GM12878 (cell line): Measurements from ENCODE around the gene CNRIP1. TPM values are rescaled to one million over a fixed set of nuclear protein-coding genes. Genes with fewer than 3 reads are reported as not detected.

Source experiments
- ATAC-seq: fragments of 200-7000 bp; cut with Tn5 transposase; 3 replicates; pipeline ENCODE4 v1.9.1; 2020; ENCODE audit warnings: mild to moderate bottlenecking, moderate library complexity
- BruUV-seq: library from RNA; stranded (reverse); fragments of 400-500 nt; replicated peaks from 2 replicates; lab custom pipeline; 2021; lab: Mats Ljungman, UMichigan
- CTCF ChIA-PET: fragments of 300-600 bp; sonication (Branson Sonifier 250); formaldehyde crosslinking; extraction: SDS; loops from one replicate; lab custom pipeline; 2021; ENCODE audit warnings: inconsistent platforms; lab: Yijun Ruan, JAX
- POLR2A ChIA-PET: fragments of 350-600 bp; formaldehyde crosslinking; extraction: SDS; loops from one replicate; lab custom pipeline; 2021; ENCODE audit warnings: inconsistent platforms; lab: Charles Lee
- RAD21 ChIA-PET: fragments of 300-600 bp; sonication (Branson Sonifier 250); formaldehyde crosslinking; loops from one replicate; lab custom pipeline; 2023; ENCODE audit warnings: antibody characterized with exemption; ENCODE audit not compliant: unreplicated experiment; lab: Charles Lee
- SMC1A ChIA-PET: fragments of 300-600 bp; sonication (Branson Sonifier 250); formaldehyde crosslinking; loops from one replicate; lab custom pipeline; 2023; ENCODE audit not compliant: unreplicated experiment, uncharacterized antibody; lab: Charles Lee
- DNase-seq: peaks from one replicate; pipeline ENCODE4 v3.0.0-alpha.2; 2011; ENCODE audit warnings: low read depth, low spot score
- FAIRE-seq: peaks from 3 replicates; lab custom pipeline; 2011; peaks lifted over from hg19 to GRCh38; lab: Jason Lieb, UNC
- H2AFZ ChIP-seq: 2 replicates; pipeline ENCODE4 v1.6.0; 2011; ENCODE audit warnings: low read depth, low read length, control low read depth; ENCODE audit not compliant: control insufficient read depth
- H3K27ac ChIP-seq: 2 replicates; pipeline ENCODE4 v1.5.1; 2011; ENCODE audit warnings: control low read depth; ENCODE audit not compliant: control insufficient read depth, insufficient read depth
- H3K27me3 ChIP-seq, 2 experiments: replicated peaks in 1 of 2; 2 replicates each; pipeline versions ENCODE4 v1.6.0 to v1.6.1; 2011; ENCODE audit warnings: low read length in 1 of 2; ENCODE audit not compliant: control insufficient read depth in 2 of 2, insufficient read depth in 2 of 2
- H3K36me3 ChIP-seq, 2 experiments: 2 replicates each; pipeline ENCODE4 v1.5.1; 2011; ENCODE audit warnings: low read length in 1 of 2; ENCODE audit not compliant: control insufficient read depth in 2 of 2, insufficient read depth in 2 of 2
- H3K4me1 ChIP-seq: 2 replicates; pipeline ENCODE4 v1.6.1; 2011; ENCODE audit warnings: mild to moderate bottlenecking, low read length, moderate library complexity, mixed read lengths; ENCODE audit not compliant: control insufficient read depth, insufficient read depth
- H3K4me2 ChIP-seq: 2 replicates; pipeline ENCODE4 v1.6.0; 2011; ENCODE audit warnings: control low read depth; ENCODE audit not compliant: control insufficient read depth, insufficient read depth
- H3K4me3 ChIP-seq: fragments of 200-600 bp; sonication (generic); 2 replicates; pipeline ENCODE4 v1.5.1; 2016
- H3K79me2 ChIP-seq: 2 replicates; pipeline ENCODE4 v1.6.0; 2011; ENCODE audit warnings: low read length; ENCODE audit not compliant: control insufficient read depth, insufficient read depth
- H3K9ac ChIP-seq: 2 replicates; pipeline ENCODE4 v1.8.0; 2011; ENCODE audit warnings: low read length, control low read depth, mixed read lengths; ENCODE audit not compliant: control insufficient read depth, insufficient read depth
- H3K9me3 ChIP-seq: replicated peaks from 3 replicates; pipeline ENCODE4 v1.5.1; 2011; ENCODE audit warnings: mild to moderate bottlenecking, low read length; ENCODE audit not compliant: control insufficient read depth, insufficient read depth
- H4K20me1 ChIP-seq: 2 replicates; pipeline ENCODE4 v1.6.0; 2011; ENCODE audit not compliant: control insufficient read depth, insufficient read depth
- CREB1 ChIP-seq: IDR thresholded peaks from 2 replicates; pipeline ENCODE4 v1.6.1; 2012; ENCODE audit warnings: low read depth, mild to moderate bottlenecking, inconsistent platforms
- HDAC2 ChIP-seq: fragments of 200-600 bp; sonication (generic); IDR thresholded peaks from 2 replicates; pipeline ENCODE4 v1.6.1; 2017
- HDGF ChIP-seq: fragments of 450-650 bp; IDR thresholded peaks from 2 replicates; pipeline ENCODE4 v1.6.1; 2016; ENCODE audit warnings: antibody characterized with exemption
- IKZF1 ChIP-seq: fragments of 450-650 bp; conservative IDR thresholded peaks from 2 replicates; pipeline ENCODE4 v1.6.1; 2017; ENCODE audit warnings: antibody characterized with exemption, mild to moderate bottlenecking
- IKZF2 ChIP-seq, 2 experiments: fragments of 450-650 bp; IDR thresholded peaks; 2 replicates each; pipeline ENCODE4 v1.6.1; 2017; ENCODE audit warnings: mild to moderate bottlenecking in 2 of 2, moderate library complexity in 2 of 2
- KLF5 ChIP-seq: fragments of 450-650 bp; IDR thresholded peaks from 2 replicates; pipeline ENCODE4 v1.6.1; 2014; ENCODE audit warnings: mild to moderate bottlenecking; ENCODE audit not compliant: partially characterized antibody
- PKNOX1 ChIP-seq: fragments of 450-650 bp; IDR thresholded peaks from 2 replicates; pipeline ENCODE4 v1.6.1; 2016; ENCODE audit warnings: mild to moderate bottlenecking
- POLR2AphosphoS5 ChIP-seq: IDR thresholded peaks from 2 replicates; pipeline ENCODE4 v1.6.1; 2011; ENCODE audit warnings: mild to moderate bottlenecking, low read length, inconsistent platforms
- RAD51 ChIP-seq: fragments of 450-650 bp; IDR thresholded peaks from 2 replicates; pipeline ENCODE4 v1.6.1; 2016; ENCODE audit warnings: moderate library complexity, mild to moderate bottlenecking, inconsistent platforms
- SIN3A ChIP-seq: IDR thresholded peaks from 2 replicates; pipeline ENCODE4 v1.6.1; 2012; ENCODE audit warnings: low read depth, low read length, improper control_type of control experiment
- SMAD1 ChIP-seq: fragments of 450-650 bp; IDR thresholded peaks from 2 replicates; pipeline ENCODE4 v1.6.1; 2018; ENCODE audit warnings: mild to moderate bottlenecking, low read depth; ENCODE audit not compliant: partially characterized antibody
- SPI1 ChIP-seq: IDR thresholded peaks from 2 replicates; pipeline ENCODE4 v1.6.1; 2011; ENCODE audit warnings: low read depth, mild to moderate bottlenecking, low read length, moderate library complexity, borderline replicate concordance; ENCODE audit not compliant: insufficient read depth
- SUPT20H ChIP-seq: IDR thresholded peaks from 2 replicates; pipeline ENCODE4 v1.6.1; 2011; ENCODE audit warnings: low read depth, mild to moderate bottlenecking, low read length, moderate library complexity, borderline replicate concordance; ENCODE audit not compliant: control insufficient read depth
- TBL1XR1 ChIP-seq: IDR thresholded peaks from 2 replicates; pipeline ENCODE4 v1.6.1; 2012; ENCODE audit warnings: low read depth, low read length, improper control_type of control experiment
- TCF7 ChIP-seq: IDR thresholded peaks from 2 replicates; pipeline ENCODE4 v1.6.1; 2014; ENCODE audit warnings: antibody characterized with exemption, borderline replicate concordance
- ZNF687 ChIP-seq: fragments of 450-650 bp; IDR thresholded peaks from 2 replicates; pipeline ENCODE4 v1.6.1; 2017; ENCODE audit warnings: mild to moderate bottlenecking, moderate library complexity
- WGBS: methylation state at CpG from one replicate; pipeline ENCODE4 v1.1.6; 2016; ENCODE audit warnings: low lambda C conversion rate; ENCODE audit not compliant: insufficient replicate concordance, insufficient coverage; ENCODE audit errors: missing lambda C conversion rate; 5-methylcytosine and 5-hydroxymethylcytosine counted together
- in situ Hi-C: fragments of 300-500 bp; cut with MboI; formaldehyde crosslinking; loops from 9 replicates; pipeline ENCODE4 v1.14.3; 2018; ENCODE audit warnings: mixed read lengths
- intact Hi-C: fragments of 100-400 bp; cut with micrococcal nuclease; formaldehyde crosslinking; loops from one replicate; pipeline ENCODE4 v1.14.2; 2022; ENCODE audit not compliant: unreplicated experiment
- polyA plus RNA-seq, 11 experiments: library from polyadenylated mRNA; depleted of rRNA in 4 of 11; unstranded in 6 of 11; stranded (reverse) in 5 of 11; fragments of >200 nt; fragmentation: Nextera tagmentation in 4 of 11; fragmentation: Illumina TruSeq in 1 of 11; extraction: Ambion mirVana in 4 of 11; extraction: Trizol in 1 of 11; gene quantifications; 1 replicate in 1 of 11; 2 replicates in 10 of 11; pipeline versions ENCODE4 v1.2.1 to v1.2.3, GENCODE V29; 2011 to 2016; ENCODE audit warnings: inconsistent platforms in 2 of 11, missing spikeins in 2 of 11, low read depth in 1 of 11
- total RNA-seq, 4 experiments: library from RNA; depleted of rRNA in 3 of 4; stranded (reverse); fragments of >200 nt in 3 of 4; fragmentation: Illumina TruSeq in 1 of 4; extraction: Trizol in 1 of 4; gene quantifications; 2 replicates each; pipeline versions ENCODE4 v1.2.1 to v1.2.3, GENCODE V29; 2013 to 2021

CNRIP1 gene
- total and polyA plus RNA-seq, 10 of the 15 experiments (the other 5 are each of a cell fraction or from before 2014, with no cell fraction given): not detected

GRCh38 chr2:68366083-68366560 is 46.4 kb upstream of the CNRIP1 start (continued):
- TF ChIP-seq SIN3A: peak; percentile 85
- peak; percentile 91 for TF ChIP-seq POLR2AphosphoS5
- TF ChIP-seq KLF5: no peak
- 0 out of 2 replicates have a peak, but pooled peaks have one; percentile 10 for TF ChIP-seq IKZF1
- TF ChIP-seq PKNOX1: peak; percentile 15; the same call in 1 of the 2 replicates
- peak; percentile 32; the same call in 1 of the 2 replicates for TF ChIP-seq CREB1
- TF ChIP-seq SMAD1: peak; percentile 81
- no peak for TF ChIP-seq TCF7
- no peak for TF ChIP-seq TBL1XR1
- TF ChIP-seq IKZF2 (IDR thresholded peaks at IDR 0.05): peak in 1 of 2 experiments; percentile 13; a peak in 2 of 4 replicates
- peak; percentile 91 for TF ChIP-seq RAD51

GRCh38 chr2:68365087-68365486 is 45.3 kb upstream of the CNRIP1 start, which contains the start of gene PLEK:
Gene PLEK, plus strand, starts transcription at chr2:68365282. Its CDS starts 70 bp downstream, at chr2:68365352.
- no TSS peak for BruUV-seq
- no peaks in the 10 kb centered on the region; a peak in 1 of 4 replicates for H3K36me3 ChIP-seq
- H3K4me2 ChIP-seq: peak within 1 kb of the TSS; percentile 94
- H3K4me3 ChIP-seq: peak within 1 kb of the TSS; percentile 84
- RAD21 ChIA-PET: interaction anchor here (0.9 to 7.5 kb wide), 10 partner anchors 9 to 113 kb away, joined by 3 to 83 read pairs (median 9); partner anchors contain the start of gene PPP3R1
- peak within 1 kb of the TSS; percentile 96 for H3K9ac ChIP-seq
- no peak for FAIRE-seq
- ATAC-seq: peak; percentile 73
- peak within 1 kb of the TSS; percentile 94 for H3K27ac ChIP-seq
- 2% methylated on average over 7 of the region's 7 CpGs for WGBS
- H3K4me1 ChIP-seq: peaks cover 23% of the 10 kb centered on the region
- POLR2A ChIA-PET: interaction anchor here (1.0 to 5.8 kb wide), 7 partner anchors 14 to 75 kb away, joined by 3 to 53 read pairs (median 10); no protein-coding TSS in a partner anchor
- in situ Hi-C loops (no loop called here), intact Hi-C loops (loop anchor here (5.0 kb wide), 1 partner anchor 113 kb away; the partner anchor contains the start of gene PPP3R1)
- DNase-seq: no peak
- no peaks in the 10 kb centered on the region for H4K20me1 ChIP-seq
- peaks cover 76% of the 10 kb centered on the region for H3K79me2 ChIP-seq
- H3K27me3 ChIP-seq: no peaks in the 10 kb centered on the region
- no peaks in the 10 kb centered on the region; the same call in 2 of the 3 replicates for H3K9me3 ChIP-seq
- peak within 1 kb of the TSS; percentile 67 for H2AFZ ChIP-seq
- SMC1A ChIA-PET: interaction anchor here (0.7 to 10.7 kb wide), 12 partner anchors 8 to 101 kb away, joined by 3 to 166 read pairs (median 6); no protein-coding TSS in a partner anchor
- CTCF ChIA-PET: interaction anchor here (1.2 to 5.2 kb wide), 12 partner anchors 9 to 243 kb away, joined by 3 to 39 read pairs (median 6); no protein-coding TSS in a partner anchor
- TF ChIP-seq HDGF: peak; percentile 54
- TF ChIP-seq SUPT20H: no peak
- peak; percentile 98 for TF ChIP-seq POLR2AphosphoS5
- TF ChIP-seq ZNF687: peak; percentile 82
- TF ChIP-seq SMAD1: peak; percentile 57
- TF ChIP-seq SPI1: peak; percentile 89
- no peak for TF ChIP-seq HDAC2
